HepG2 (cell line): ENCODE results near the gene TMEM53. TPM values are rescaled to one million over a fixed set of nuclear protein-coding genes. Genes with fewer than 3 reads are reported as not detected.
A peak's percentile ranks its signal among the peaks of the same experiment; 100 is the strongest.

Source experiments
- ATF1 ChIP-seq: IDR thresholded peaks from 2 replicates; pipeline ENCODE4 v1.6.1; 2016; ENCODE audit warnings: mild to moderate bottlenecking, control low read depth
- ATF7 ChIP-seq, 2 experiments: fragments of 450-650 bp in 1 of 2; sonication (generic) in 1 of 2; formaldehyde crosslinking in 1 of 2; IDR thresholded peaks; 2 replicates each; pipeline versions ENCODE4 v1.4.0 to v1.6.1; 2016 to 2020; ENCODE audit warnings: antibody characterized with exemption in 1 of 2, mild to moderate bottlenecking in 1 of 2, missing genetic modification reagents in 1 of 2
- CHD2 ChIP-seq: IDR thresholded peaks from 2 replicates; pipeline ENCODE4 v1.6.1; 2011; ENCODE audit warnings: low read depth, low read length, improper control_type of control experiment
- DNMT3B ChIP-seq: conservative IDR thresholded peaks from 2 replicates; pipeline ENCODE4 v1.6.1; 2016; ENCODE audit warnings: missing biosample characterization, control low read depth
- GFI1 ChIP-seq: sonication (generic); formaldehyde crosslinking; IDR thresholded peaks from 2 replicates; pipeline ENCODE4 v1.5.0; 2020; ENCODE audit warnings: missing genetic modification reagents, mild to moderate bottlenecking, borderline replicate concordance
- GTF2F1 ChIP-seq: fragments of 150-350 bp; IDR thresholded peaks from 2 replicates; pipeline ENCODE4 v1.6.1; 2014; ENCODE audit warnings: low read length
- MIER3 ChIP-seq: IDR thresholded peaks from 2 replicates; pipeline ENCODE4 v1.6.1; 2016; ENCODE audit warnings: missing compliant biosample characterization, borderline replicate concordance
- POGK ChIP-seq: sonication (generic); formaldehyde crosslinking; conservative IDR thresholded peaks from 2 replicates; pipeline ENCODE4 v1.8.0; 2022; ENCODE audit warnings: mild to moderate bottlenecking, moderate library complexity, missing genetic modification reagents
- SNAPC5 ChIP-seq: sonication (generic); formaldehyde crosslinking; IDR thresholded peaks from 2 replicates; pipeline ENCODE4 v1.8.1; 2023; ENCODE audit warnings: mild to moderate bottlenecking, missing genetic modification reagents, borderline replicate concordance
- ZNF276 ChIP-seq: sonication (generic); formaldehyde crosslinking; IDR thresholded peaks from 2 replicates; pipeline ENCODE4 v1.4.0; 2020; ENCODE audit warnings: mild to moderate bottlenecking, low read depth, missing genetic modification reagents
- ZNF296 ChIP-seq: sonication (generic); formaldehyde crosslinking; conservative IDR thresholded peaks from 2 replicates; pipeline ENCODE4 v1.5.0; 2020; ENCODE audit warnings: mild to moderate bottlenecking, missing genetic modification reagents
- ZNF414 ChIP-seq: sonication (generic); formaldehyde crosslinking; IDR thresholded peaks from 2 replicates; pipeline ENCODE4 v1.5.0; 2020; ENCODE audit warnings: missing genetic modification reagents
- ZNF558 ChIP-seq: sonication (generic); formaldehyde crosslinking; IDR thresholded peaks from 2 replicates; pipeline ENCODE4 v1.9.0; 2022; ENCODE audit warnings: mild to moderate bottlenecking, missing genetic modification reagents, borderline replicate concordance
- polyA plus RNA-seq, 8 experiments: library from polyadenylated mRNA; depleted of rRNA in 3 of 8; stranded (reverse) in 7 of 8; unstranded in 1 of 8; fragments of >200 nt; fragmentation: Illumina TruSeq in 4 of 8; extraction: Trizol in 4 of 8; gene quantifications; 2 replicates each; pipeline versions ENCODE4 v1.2.1 to v1.2.3, GENCODE V29; 2011 to 2016; ENCODE audit warnings: low read depth in 4 of 8, missing spikeins in 1 of 8, mixed read lengths in 1 of 8; ENCODE audit not compliant: insufficient read depth in 1 of 8
- total RNA-seq, 5 experiments: library from RNA; depleted of rRNA; stranded (reverse); fragments of >200 nt; fragmentation: Illumina TruSeq; extraction: Trizol; gene quantifications; 2 replicates each; pipeline ENCODE4 v1.2.3, GENCODE V29; 2016; ENCODE audit warnings: low read depth in 1 of 5
- TF ChIP-seq, protein P1 (sequence below): sonication (generic); formaldehyde crosslinking; conservative IDR thresholded peaks from 2 replicates; pipeline ENCODE4 v1.4.0; 2020; ENCODE audit warnings: missing genetic modification reagents
- TF ChIP-seq, protein P2 (sequence below): sonication (generic); formaldehyde crosslinking; IDR thresholded peaks from 2 replicates; pipeline ENCODE4 v1.5.1; 2020; ENCODE audit warnings: mild to moderate bottlenecking, missing genetic modification reagents, moderate library complexity

The TMEM53 gene
- total and polyA plus RNA-seq, 2 of the 13 experiments (the other 11 are each of a cell fraction or from before 2014, with no cell fraction given) = 12.6 to 20.2 TPM

GRCh38 chr1:44674113-44675000 is at the start of gene TMEM53, which contains the start of gene ARMH1 (continued):
- TF ChIP-seq GFI1 (CRISPR knock-in tag) (0 out of 2 replicates have a peak, but pooled peaks have one; percentile 21), POGK (CRISPR knock-in tag) (no peak; the same call in 1 of the 2 replicates), GTF2F1 (no peak), ZNF276 (CRISPR knock-in tag) (no peak), ATF7 (IDR thresholded peaks at IDR 0.05) (no peak), ATF7 (CRISPR knock-in tag; IDR thresholded peaks at IDR 0.05) (no peak), MIER3 (no peak), ZNF558 (CRISPR knock-in tag) (peak; percentile 69; the same call in 1 of the 2 replicates), ZNF296 (CRISPR knock-in tag) (no peak), CHD2 (peak; percentile 65; the same call in 1 of the 2 replicates), SNAPC5 (CRISPR knock-in tag) (no peak), ZNF414 (CRISPR knock-in tag) (peak; percentile 95), DNMT3B (CRISPR knock-in tag) (no peak), ATF1 (CRISPR knock-in tag) (peak; percentile 81)
- TF ChIP-seq, protein P1, sequence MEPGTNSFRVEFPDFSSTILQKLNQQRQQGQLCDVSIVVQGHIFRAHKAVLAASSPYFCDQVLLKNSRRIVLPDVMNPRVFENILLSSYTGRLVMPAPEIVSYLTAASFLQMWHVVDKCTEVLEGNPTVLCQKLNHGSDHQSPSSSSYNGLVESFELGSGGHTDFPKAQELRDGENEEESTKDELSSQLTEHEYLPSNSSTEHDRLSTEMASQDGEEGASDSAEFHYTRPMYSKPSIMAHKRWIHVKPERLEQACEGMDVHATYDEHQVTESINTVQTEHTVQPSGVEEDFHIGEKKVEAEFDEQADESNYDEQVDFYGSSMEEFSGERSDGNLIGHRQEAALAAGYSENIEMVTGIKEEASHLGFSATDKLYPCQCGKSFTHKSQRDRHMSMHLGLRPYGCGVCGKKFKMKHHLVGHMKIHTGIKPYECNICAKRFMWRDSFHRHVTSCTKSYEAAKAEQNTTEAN (CRISPR knock-in tag) = no peak
- TF ChIP-seq, protein P2, sequence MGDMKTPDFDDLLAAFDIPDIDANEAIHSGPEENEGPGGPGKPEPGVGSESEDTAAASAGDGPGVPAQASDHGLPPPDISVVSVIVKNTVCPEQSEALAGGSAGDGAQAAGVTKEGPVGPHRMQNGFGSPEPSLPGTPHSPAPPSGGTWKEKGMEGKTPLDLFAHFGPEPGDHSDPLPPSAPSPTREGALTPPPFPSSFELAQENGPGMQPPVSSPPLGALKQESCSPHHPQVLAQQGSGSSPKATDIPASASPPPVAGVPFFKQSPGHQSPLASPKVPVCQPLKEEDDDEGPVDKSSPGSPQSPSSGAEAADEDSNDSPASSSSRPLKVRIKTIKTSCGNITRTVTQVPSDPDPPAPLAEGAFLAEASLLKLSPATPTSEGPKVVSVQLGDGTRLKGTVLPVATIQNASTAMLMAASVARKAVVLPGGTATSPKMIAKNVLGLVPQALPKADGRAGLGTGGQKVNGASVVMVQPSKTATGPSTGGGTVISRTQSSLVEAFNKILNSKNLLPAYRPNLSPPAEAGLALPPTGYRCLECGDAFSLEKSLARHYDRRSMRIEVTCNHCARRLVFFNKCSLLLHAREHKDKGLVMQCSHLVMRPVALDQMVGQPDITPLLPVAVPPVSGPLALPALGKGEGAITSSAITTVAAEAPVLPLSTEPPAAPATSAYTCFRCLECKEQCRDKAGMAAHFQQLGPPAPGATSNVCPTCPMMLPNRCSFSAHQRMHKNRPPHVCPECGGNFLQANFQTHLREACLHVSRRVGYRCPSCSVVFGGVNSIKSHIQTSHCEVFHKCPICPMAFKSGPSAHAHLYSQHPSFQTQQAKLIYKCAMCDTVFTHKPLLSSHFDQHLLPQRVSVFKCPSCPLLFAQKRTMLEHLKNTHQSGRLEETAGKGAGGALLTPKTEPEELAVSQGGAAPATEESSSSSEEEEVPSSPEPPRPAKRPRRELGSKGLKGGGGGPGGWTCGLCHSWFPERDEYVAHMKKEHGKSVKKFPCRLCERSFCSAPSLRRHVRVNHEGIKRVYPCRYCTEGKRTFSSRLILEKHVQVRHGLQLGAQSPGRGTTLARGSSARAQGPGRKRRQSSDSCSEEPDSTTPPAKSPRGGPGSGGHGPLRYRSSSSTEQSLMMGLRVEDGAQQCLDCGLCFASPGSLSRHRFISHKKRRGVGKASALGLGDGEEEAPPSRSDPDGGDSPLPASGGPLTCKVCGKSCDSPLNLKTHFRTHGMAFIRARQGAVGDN (CRISPR knock-in tag) = peak; percentile 85
